HG03196 (cell line): ENCODE results near the gene ANKS1A.

Experiments used
- ATAC-seq: cut with Tn5 transposase; IDR thresholded peaks from one replicate; pipeline ENCODE4 v1.9.1; 2021; ENCODE audit not compliant: unreplicated experiment

Gene ANKS1A

GRCh38 chr6:35019171-35019570 is 130.1 kb downstream of the ANKS1A start:
- ATAC-seq, result no peak

- ATAC-seq, result no peak
These were observed 130.8 kb downstream of the ANKS1A start for GRCh38 chr6:35019831-35020230.

DNA sequence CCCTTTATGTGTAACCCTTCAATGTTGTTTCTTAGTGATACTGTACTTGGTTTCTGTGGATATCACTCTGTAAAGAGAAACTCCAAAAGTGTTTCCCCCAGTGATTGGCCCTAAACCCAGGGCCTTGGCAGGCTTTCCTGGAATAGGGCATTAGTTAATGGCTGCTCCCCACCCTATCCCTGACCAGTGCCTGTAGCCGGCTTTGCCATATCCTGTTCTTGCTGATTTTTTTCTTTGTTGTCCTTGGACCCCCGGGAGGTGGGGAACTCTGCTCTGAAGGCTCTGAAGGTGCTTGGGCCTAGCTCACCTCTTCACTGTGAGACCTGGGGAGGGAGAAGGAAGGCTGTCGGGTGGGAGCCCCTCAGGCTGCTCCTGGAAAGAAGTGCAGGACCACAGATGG is 131.9 kb downstream of the ANKS1A start:
- ATAC-seq, result no peak

GRCh38 chr6:35023091-35024000 is 134.3 kb downstream of the ANKS1A start:
- no peak for ATAC-seq

DNA sequence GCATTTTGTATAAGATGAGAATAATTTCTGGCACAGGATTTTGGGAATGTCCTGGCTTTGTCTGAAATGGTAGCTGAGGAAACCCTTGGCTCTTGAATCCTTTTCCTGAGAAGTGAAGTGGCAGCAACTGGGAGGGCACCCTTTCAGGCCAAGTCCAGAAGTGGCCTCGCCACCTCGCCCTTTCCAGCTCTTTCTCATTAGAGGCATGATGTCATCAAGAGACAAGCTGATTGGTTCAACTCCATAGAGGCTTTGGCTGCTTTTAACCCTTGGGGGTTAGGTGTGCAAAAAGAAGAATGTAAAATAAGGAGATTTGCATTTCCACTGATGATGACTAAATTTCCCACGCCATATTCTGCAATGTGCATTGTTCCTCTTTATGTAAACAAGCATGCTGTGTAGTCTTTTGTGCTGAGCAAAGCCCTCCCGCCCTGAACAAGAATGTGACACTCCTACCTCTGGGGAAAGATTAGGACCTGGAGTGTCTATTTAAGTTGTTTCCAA is 135.5 kb downstream of the ANKS1A start:
- ATAC-seq, result no peak

GRCh38 chr6:35025232-35026188 is 136.5 kb downstream of the ANKS1A start:
- ATAC-seq, result no peak

- no peak for ATAC-seq
These were observed 137.6 kb downstream of the ANKS1A start for GRCh38 chr6:35026434-35027222.

- ATAC-seq, result no peak
These were observed 138.8 kb downstream of the ANKS1A start for GRCh38 chr6:35027807-35028206.

GRCh38 chr6:35028781-35029769 is 140.0 kb downstream of the ANKS1A start:
- no peak for ATAC-seq

GRCh38 chr6:35030099-35030498 is 141.0 kb downstream of the ANKS1A start:
- no peak for ATAC-seq

DNA sequence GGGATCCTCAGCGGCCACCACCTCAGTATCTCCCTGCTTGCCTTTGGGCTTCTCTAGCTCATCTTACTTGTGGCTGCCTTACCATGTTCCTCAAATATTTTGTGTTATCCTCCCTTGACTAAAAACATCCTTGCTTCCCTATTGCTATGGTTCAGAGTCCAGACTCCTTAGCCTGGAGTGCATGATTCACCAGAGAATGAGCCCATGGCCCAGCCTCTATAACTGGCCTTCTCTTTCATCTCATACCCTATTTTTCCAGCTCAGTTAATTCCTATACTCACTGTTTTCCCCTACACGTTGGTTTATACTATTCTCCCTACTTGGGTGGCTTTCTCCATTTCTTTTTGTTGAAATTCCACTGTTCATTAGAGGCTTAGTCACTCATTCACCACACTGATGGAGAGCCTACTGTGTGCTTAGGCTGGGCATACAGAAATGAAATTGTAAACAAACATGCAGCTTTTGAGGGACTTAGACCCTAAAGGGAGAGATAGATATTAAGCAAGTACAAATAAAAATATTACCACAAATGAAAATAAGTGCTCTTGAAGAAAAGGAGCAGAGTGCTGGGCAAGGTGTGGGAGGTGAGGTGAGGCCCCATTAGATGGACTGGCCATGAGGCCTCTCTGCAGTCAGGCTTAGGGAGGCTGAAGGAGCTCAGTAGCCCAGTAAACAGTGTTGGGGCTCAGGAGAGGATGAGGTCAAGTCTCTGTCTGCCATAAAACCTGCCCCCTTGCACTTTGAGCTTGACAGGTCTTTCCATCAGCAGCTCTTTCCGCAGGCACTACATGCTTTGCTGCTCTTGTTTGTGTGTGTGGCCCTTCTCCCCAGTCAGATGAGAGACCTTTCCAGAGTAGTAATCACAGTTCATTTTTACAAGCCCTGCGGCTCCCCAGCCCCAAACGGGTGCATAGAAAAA is 142.8 kb downstream of the ANKS1A start:
- ATAC-seq, result no peak

GRCh38 chr6:35033683-35034082 is 144.6 kb downstream of the ANKS1A start:
- ATAC-seq, result no peak

DNA sequence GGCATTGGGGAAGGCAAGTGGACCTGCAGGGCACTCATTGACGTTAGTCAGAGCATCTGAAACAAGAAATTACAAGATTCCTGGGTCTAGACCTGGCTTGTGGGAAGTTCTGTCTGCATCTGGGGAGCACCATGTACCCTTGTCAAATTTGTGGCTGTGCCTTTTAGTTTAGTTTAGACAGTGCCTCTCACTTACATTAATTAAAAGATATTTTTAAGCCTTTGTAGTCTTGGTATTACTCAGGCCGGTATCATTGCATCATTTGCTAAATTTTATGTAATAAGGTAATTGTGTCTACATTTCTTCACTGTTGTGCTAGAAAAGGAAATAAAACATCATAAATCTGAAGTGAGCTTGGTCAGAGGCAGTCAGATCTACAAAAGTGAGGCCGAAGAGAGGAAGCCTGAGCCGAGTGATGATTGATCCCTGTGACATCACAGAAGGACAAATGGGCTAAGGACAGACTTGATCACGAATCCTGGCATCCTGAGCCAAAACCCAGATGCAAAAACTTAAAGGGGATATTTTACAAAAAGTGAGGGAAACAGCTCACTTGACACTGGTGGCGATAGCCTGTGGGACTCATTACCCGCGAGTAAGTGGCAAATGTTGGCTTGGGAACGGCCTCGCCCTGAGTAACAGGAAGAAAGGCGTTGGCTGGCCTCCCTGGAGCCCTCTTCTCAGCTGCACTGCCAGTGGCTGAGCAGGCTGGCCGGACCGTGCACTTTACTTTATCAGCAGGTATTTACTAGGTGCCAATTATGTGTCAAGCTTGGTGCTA is 145.5 kb downstream of the ANKS1A start:
- ATAC-seq, result no peak

GRCh38 chr6:35035481-35036030 is 146.5 kb downstream of the ANKS1A start:
- no peak for ATAC-seq

- no peak for ATAC-seq
These were observed 147.2 kb downstream of the ANKS1A start for GRCh38 chr6:35036059-35036827.

GRCh38 chr6:35036828-35037663 is 148.0 kb downstream of the ANKS1A start:
- ATAC-seq, result no peak
